Posterior cingulate gyrus (tissue), 11 donors: ENCODE measurements around the gene EEF1G.
A peak's percentile ranks its signal among the peaks of the same experiment; 100 is the strongest.
"Not testable (repeated sequence)": the region's sequence is repeated elsewhere in the genome, so short reads cannot be mapped to it uniquely, and the experiment has no call there.

Experiments
- DNase-seq, 10 donors: peaks; one replicate each; pipeline versions ENCODE4 v3.0.0 to v3.0.0-alpha.2; 2020 to 2021; ENCODE audit warnings: mixed read lengths in 3 of 10
- intact Hi-C: fragments of 100-400 bp; cut with DNase I; formaldehyde crosslinking; loops from one replicate; pipeline ENCODE4 v1.15.1; 2023

Gene EEF1G

GRCh38 chr11:62604460-62605120, 30.9 kb upstream of the EEF1G start:
- DNase-seq, result peak in 1 of 10 donors; percentile 40
- intact Hi-C loops, result no loop called here

- peak in 1 of 10 donors; percentile 38 for DNase-seq
- intact Hi-C loops, result no loop called here
Measured at GRCh38 chr11:62603776-62604299, 30.1 kb upstream of the EEF1G start.

GRCh38 chr11:62603072-62603408, 29.3 kb upstream of the EEF1G start:
- intact Hi-C loops, result no loop called here

GRCh38 chr11:62602141-62603071, 28.7 kb upstream of the EEF1G start:
- intact Hi-C loops, result no loop called here
- DNase-seq, result peak in 9 of 10 donors; percentile 51 to 95 (median 64)

More at GRCh38 chr11:62603072-62603408, 29.3 kb upstream of the EEF1G start:
- DNase-seq, result no peak

- intact Hi-C loops, result loop anchor here (1.0 to 2.0 kb wide), 2 partner anchors 8 to 19 kb away; partner anchors contain the start of gene B3GAT3
- peak; percentile 95 to 99 (median 96) for DNase-seq
Measured at GRCh38 chr11:62601372-62602140, 27.9 kb upstream of the EEF1G start, which contains the start of gene MTA2. MTA2 (minus strand) TSS chr11:62601865; CDS start chr11:62601450, 415 bp downstream.

- DNase-seq, result peak in 7 of 10 donors; percentile 37 to 91 (median 46)
- intact Hi-C loops, result loop anchor here (1.0 to 2.0 kb wide), 2 partner anchors 8 to 20 kb away; partner anchors contain the start of gene B3GAT3
Measured at GRCh38 chr11:62601122-62601371, 27.4 kb upstream of the EEF1G start.

GRCh38 chr11:62600367-62601121, 26.9 kb upstream of the EEF1G start:
- intact Hi-C loops, result loop anchor here (1.0 to 2.0 kb wide), 2 partner anchors 7 to 20 kb away; partner anchors contain the start of gene B3GAT3
- DNase-seq, result no peak

GRCh38 chr11:62599901-62600300, 26.2 kb upstream of the EEF1G start:
- intact Hi-C loops, result loop anchor here (2.0 to 10.0 kb wide), 2 partner anchors 21 to 105 kb away; partner anchors contain the start of genes B3GAT3, BSCL2 and GNG3

GRCh38 chr11:62599069-62599696, 25.5 kb upstream of the EEF1G start:
- intact Hi-C loops, result loop anchor here (10.0 kb wide), 1 partner anchor 106 kb away; the partner anchor contains the start of genes BSCL2 and GNG3
- DNase-seq, result peak; percentile 76 to 98 (median 86)

More at GRCh38 chr11:62599901-62600300, 26.2 kb upstream of the EEF1G start:
- no peak for DNase-seq

- intact Hi-C loops, result loop anchor here (10.0 kb wide), 1 partner anchor 110 kb away; the partner anchor contains the start of genes BSCL2 and GNG3
- DNase-seq, result peak in 1 of 10 donors; percentile 34
Measured at GRCh38 chr11:62595124-62595523, 21.4 kb upstream of the EEF1G start.

- DNase-seq, result peak in 9 of 10 donors; percentile 61 to 96 (median 75)
- intact Hi-C loops, result loop anchor here (1.0 to 10.0 kb wide), 2 partner anchors 8 to 111 kb away; partner anchors contain the start of genes BSCL2, GNG3 and MTA2
Measured at GRCh38 chr11:62593434-62594044, 19.8 kb upstream of the EEF1G start.

- intact Hi-C loops, result loop anchor here (1.0 to 10.0 kb wide), 2 partner anchors 8 to 112 kb away; partner anchors contain the start of genes BSCL2, GNG3 and MTA2
- peak in 5 of 10 donors; percentile 14 to 91 (median 62) for DNase-seq
Measured at GRCh38 chr11:62592989-62593421, 19.3 kb upstream of the EEF1G start.

- DNase-seq, result no peak
- intact Hi-C loops, result loop anchor here (10.0 kb wide), 1 partner anchor 113 kb away; the partner anchor contains the start of genes BSCL2 and GNG3
Measured at GRCh38 chr11:62592146-62592815, 18.6 kb upstream of the EEF1G start.

- DNase-seq, result peak; percentile 94 to 99 (median 96)
- intact Hi-C loops, result loop anchor here (1.0 to 10.0 kb wide), 2 partner anchors 17 to 113 kb away; partner anchors contain the start of genes BSCL2 and GNG3
Measured at GRCh38 chr11:62591448-62592145, 17.9 kb upstream of the EEF1G start, which contains the start of gene TUT1. TUT1 (minus strand) TSS chr11:62591523; CDS start chr11:62591485, 38 bp downstream.

- intact Hi-C loops, result no loop called here
- peak in 1 of 10 donors; percentile 2 for DNase-seq
Measured at GRCh38 chr11:62588966-62589637, 15.4 kb upstream of the EEF1G start.

- intact Hi-C loops, result not testable (repeated sequence)
- peak in 1 of 10 donors; percentile 27 for DNase-seq
Measured at GRCh38 chr11:62585356-62585755, 11.7 kb upstream of the EEF1G start.
